Measurements from ENCODE around the gene GRM7. TPM values are rescaled to one million over a fixed set of nuclear protein-coding genes. Genes with fewer than 3 reads are reported as not detected.

Gene GRM7
- total RNA-seq, 1 donor from 2014 or later = 0.80 TPM

- Histone ChIP-seq H3K4me2 (no peak overlapping the region), H3K79me2 (ENCODE audit: low read depth) (no peaks in the 10 kb centered on the region), H4K20me1 (ENCODE audit: low read depth) (no peaks in the 10 kb centered on the region), H3K4me1 (peaks cover 5% of the 10 kb centered on the region), H3K4me3 (no peak overlapping the region), H3F3A (ENCODE audit: low read depth) (no peaks in the 10 kb centered on the region), H3K27me3 (no peaks in the 10 kb centered on the region), H3K36me3 (no peaks in the 10 kb centered on the region), H3K9ac (no peak overlapping the region), H2AFZ (replicated peaks) (no peak overlapping the region), H3K9me3 (ENCODE audit: low read depth) (no peaks in the 10 kb centered on the region), H3K27ac (no peak overlapping the region)
- Mint-ChIP-seq H3K4me1 (peaks cover 3% of the 10 kb centered on the region), H3K9me3 (peaks cover 5% of the 10 kb centered on the region), H3K27ac (no peak overlapping the region), H3K36me3 (no peaks in the 10 kb centered on the region), H3K4me3 (no peak overlapping the region), H3K27me3 (ENCODE audit: insufficient read depth, low read depth) (peaks cover 2% of the 10 kb centered on the region)
- TF ChIP-seq EZH2 (IDR thresholded peaks at IDR 0.05) = no peak
- no peak for DNase-seq (ENCODE audit: low spot score)
Observed at GRCh38 chr3:7270731-7271130, 409.8 kb downstream of the GRM7 start.

- Mint-ChIP-seq H3K4me3 (no peak overlapping the region), H3K27ac (no peak overlapping the region), H3K27me3 (ENCODE audit: insufficient read depth, low read depth) (peaks cover 2% of the 10 kb centered on the region), H3K36me3 (no peaks in the 10 kb centered on the region), H3K9me3 (peaks cover 5% of the 10 kb centered on the region), H3K4me1 (no peaks in the 10 kb centered on the region)
- TF ChIP-seq CTCF (IDR thresholded peaks at IDR 0.05) = no peak
- TF ChIP-seq EZH2 (IDR thresholded peaks at IDR 0.05) = no peak
- TF ChIP-seq EZH2phosphoT487 (IDR thresholded peaks at IDR 0.05) = no peak
- Histone ChIP-seq H3K36me3 (no peaks in the 10 kb centered on the region), H2AFZ (replicated peaks) (no peak overlapping the region), H3K27me3 (no peaks in the 10 kb centered on the region), H3K4me1 (no peaks in the 10 kb centered on the region), H3K9ac (no peak overlapping the region), H3K4me3 (no peak overlapping the region), H3F3A (ENCODE audit: low read depth) (no peaks in the 10 kb centered on the region), H3K27ac (no peak overlapping the region), H3K4me2 (no peak overlapping the region), H4K20me1 (ENCODE audit: low read depth) (no peaks in the 10 kb centered on the region), H3K9me3 (ENCODE audit: low read depth) (no peaks in the 10 kb centered on the region), H3K79me2 (ENCODE audit: low read depth) (no peaks in the 10 kb centered on the region)
- no peak for DNase-seq (ENCODE audit: low spot score)
Observed at GRCh38 chr3:7271631-7272030, 410.7 kb downstream of the GRM7 start.

GRCh38 chr3:7272203-7272602, 411.3 kb downstream of the GRM7 start:
- H3K9me3 Mint-ChIP-seq = peaks cover 4% of the 10 kb centered on the region
- no peak for TF ChIP-seq EZH2 (IDR thresholded peaks at IDR 0.05)
- TF ChIP-seq CTCF (IDR thresholded peaks at IDR 0.05) = no peak
- no peak for TF ChIP-seq EZH2phosphoT487 (IDR thresholded peaks at IDR 0.05)
- no peaks in the 10 kb centered on the region for H3K36me3 ChIP-seq
- no peaks in the 10 kb centered on the region for H3F3A ChIP-seq (ENCODE audit: low read depth)
- no peak overlapping the region for H3K27ac ChIP-seq
- no peaks in the 10 kb centered on the region for H4K20me1 ChIP-seq (ENCODE audit: low read depth)
- H2AFZ ChIP-seq (replicated peaks) = no peak overlapping the region
- no peaks in the 10 kb centered on the region for H3K4me1 Mint-ChIP-seq
- no peaks in the 10 kb centered on the region for H3K9me3 ChIP-seq (ENCODE audit: low read depth)
- no peaks in the 10 kb centered on the region for H3K36me3 Mint-ChIP-seq
- H3K4me3 ChIP-seq = no peak overlapping the region
- no peak overlapping the region for H3K4me3 Mint-ChIP-seq
- peaks cover 2% of the 10 kb centered on the region for H3K27me3 Mint-ChIP-seq (ENCODE audit: insufficient read depth, low read depth)
- no peak overlapping the region for H3K9ac ChIP-seq
- H3K27me3 ChIP-seq = no peaks in the 10 kb centered on the region
- DNase-seq (ENCODE audit: low spot score) = no peak
- H3K79me2 ChIP-seq (ENCODE audit: low read depth) = no peaks in the 10 kb centered on the region
- H3K4me1 ChIP-seq = no peaks in the 10 kb centered on the region
- no peak overlapping the region for H3K27ac Mint-ChIP-seq
- H3K4me2 ChIP-seq = no peak overlapping the region

- H4K20me1 ChIP-seq (ENCODE audit: low read depth) = no peaks in the 10 kb centered on the region
- H3K9me3 Mint-ChIP-seq = no peaks in the 10 kb centered on the region
- H3K36me3 ChIP-seq = no peaks in the 10 kb centered on the region
- no peaks in the 10 kb centered on the region for H3F3A ChIP-seq (ENCODE audit: low read depth)
- H3K4me3 ChIP-seq = no peak overlapping the region
- no peak overlapping the region for H3K4me2 ChIP-seq
- H3K27ac Mint-ChIP-seq = no peak overlapping the region
- H3K36me3 Mint-ChIP-seq = no peaks in the 10 kb centered on the region
- no peaks in the 10 kb centered on the region for H3K4me1 ChIP-seq
- H2AFZ ChIP-seq (replicated peaks) = no peak overlapping the region
- H3K79me2 ChIP-seq (ENCODE audit: low read depth) = no peaks in the 10 kb centered on the region
- H3K9ac ChIP-seq = no peak overlapping the region
- H3K9me3 ChIP-seq (ENCODE audit: low read depth) = no peaks in the 10 kb centered on the region
- TF ChIP-seq EZH2phosphoT487 (IDR thresholded peaks at IDR 0.05) (no peak), CTCF (IDR thresholded peaks at IDR 0.05) (no peak), EZH2 (IDR thresholded peaks at IDR 0.05) (no peak)
- no peaks in the 10 kb centered on the region for H3K27me3 Mint-ChIP-seq (ENCODE audit: insufficient read depth, low read depth)
- no peaks in the 10 kb centered on the region for H3K27me3 ChIP-seq
- DNase-seq (ENCODE audit: low spot score) = no peak
- no peaks in the 10 kb centered on the region for H3K4me1 Mint-ChIP-seq
- H3K27ac ChIP-seq = no peak overlapping the region
- no peak overlapping the region for H3K4me3 Mint-ChIP-seq
Observed at GRCh38 chr3:7275396-7275795, 414.5 kb downstream of the GRM7 start.

Data from neural progenitor cell (in vitro differentiated cells).